Measurements from ENCODE around the gene NCOA4.
A peak's percentile ranks its signal among the peaks of the same experiment; 100 is the strongest.
"Not testable (repeated sequence)": the region's sequence is repeated elsewhere in the genome, so short reads cannot be mapped to it uniquely, and the experiment has no call there.

NCOA4 gene

DNA sequence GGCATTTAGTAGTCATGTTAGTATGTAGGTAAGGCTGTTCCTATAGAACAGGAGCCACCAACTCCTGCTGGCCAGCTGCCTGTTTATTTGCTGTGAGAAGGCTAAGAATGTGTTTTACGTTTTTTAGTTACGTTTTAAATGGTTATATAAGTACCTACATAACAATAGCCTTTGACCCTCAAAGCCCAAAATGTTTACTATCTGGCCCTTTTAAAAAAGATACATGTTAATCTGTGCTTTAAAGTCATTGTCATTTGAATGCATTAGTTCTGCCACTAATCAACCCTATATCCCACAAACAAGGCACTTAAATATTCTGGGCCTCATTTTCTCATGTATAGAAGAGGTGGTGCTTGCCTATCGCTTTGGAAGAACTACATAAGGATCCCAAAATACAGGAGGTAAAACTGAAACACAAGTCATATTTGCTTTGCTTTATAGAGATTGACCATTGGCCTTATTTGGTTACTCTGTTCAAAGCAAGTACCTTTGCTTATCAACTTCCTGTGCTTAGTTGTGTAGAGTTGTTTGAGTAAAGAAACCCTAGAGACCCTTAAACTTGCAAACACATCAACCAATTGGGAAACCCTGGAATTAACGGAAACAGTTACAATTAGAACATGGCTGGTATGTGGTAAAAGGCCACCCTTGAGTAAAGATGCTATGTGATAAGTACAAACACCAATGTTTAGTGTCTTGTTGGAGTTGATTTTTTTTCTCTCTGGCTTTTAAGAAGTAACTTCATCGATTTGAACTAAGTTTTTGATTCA lies 32.2 kb downstream of the NCOA4 start:
- no peaks in the 10 kb centered on the region for H3K4me1 ChIP-seq (ENCODE audit: control insufficient read depth in 5 of 5, insufficient read depth in 5 of 5, low read length in 5 of 5)
- H3K4me3 ChIP-seq (ENCODE audit: low read depth in 1 of 5, low read length in 5 of 5), result no peak overlapping the region
- no peaks in the 10 kb centered on the region for H3K27me3 ChIP-seq (ENCODE audit: control insufficient read depth in 5 of 5, insufficient read depth in 4 of 5, low read length in 5 of 5)
- H3K9ac ChIP-seq (ENCODE audit: low read length in 5 of 5), result no peak overlapping the region
- no peaks in the 10 kb centered on the region for H3K9me3 ChIP-seq (ENCODE audit: control insufficient read depth in 5 of 5, low read length in 5 of 5)
- H3K27ac ChIP-seq (ENCODE audit: low read depth, low read length), result peak overlapping the region; percentile 1
- peaks cover 12 to 47% (median 23%) of the 10 kb centered on the region in 5 donors for H3K36me3 ChIP-seq (ENCODE audit: control insufficient read depth in 5 of 5, insufficient read depth in 5 of 5, low read length in 5 of 5)

DNA sequence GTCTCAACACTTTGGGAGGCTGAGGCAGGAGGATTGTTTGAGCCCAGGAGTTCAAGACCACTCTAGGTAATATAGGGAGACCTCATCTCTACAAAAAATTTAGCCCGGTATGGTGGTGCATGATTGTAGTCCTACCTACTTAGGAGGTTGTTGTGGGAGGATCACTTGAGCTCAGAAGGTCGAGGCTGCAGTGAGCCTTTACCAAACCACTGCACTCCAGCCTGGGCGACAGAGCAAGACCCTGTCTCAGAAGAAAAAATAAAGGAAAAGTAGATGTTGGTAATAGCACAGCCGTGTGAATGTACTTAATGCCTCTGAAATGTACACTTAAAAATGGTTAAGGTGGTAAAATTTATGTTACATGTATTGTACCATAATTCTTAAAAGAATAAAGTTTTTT lies 32.9 kb downstream of the NCOA4 start:
- Histone ChIP-seq H3K27me3 (ENCODE audit: control insufficient read depth in 5 of 5, insufficient read depth in 4 of 5, low read length in 5 of 5) (no peaks in the 10 kb centered on the region), H3K9ac (ENCODE audit: low read length in 5 of 5) (no peak overlapping the region), H3K36me3 (ENCODE audit: control insufficient read depth in 5 of 5, insufficient read depth in 5 of 5, low read length in 5 of 5) (peaks cover 9 to 47% (median 20%) of the 10 kb centered on the region in 5 donors), H3K27ac (ENCODE audit: low read depth, low read length) (no peak overlapping the region), H3K9me3 (ENCODE audit: control insufficient read depth in 5 of 5, low read length in 5 of 5) (no peaks in the 10 kb centered on the region), H3K4me3 (ENCODE audit: low read depth in 1 of 5, low read length in 5 of 5) (no peak overlapping the region), H3K4me1 (ENCODE audit: control insufficient read depth in 5 of 5, insufficient read depth in 5 of 5, low read length in 5 of 5) (no peaks in the 10 kb centered on the region)

DNA sequence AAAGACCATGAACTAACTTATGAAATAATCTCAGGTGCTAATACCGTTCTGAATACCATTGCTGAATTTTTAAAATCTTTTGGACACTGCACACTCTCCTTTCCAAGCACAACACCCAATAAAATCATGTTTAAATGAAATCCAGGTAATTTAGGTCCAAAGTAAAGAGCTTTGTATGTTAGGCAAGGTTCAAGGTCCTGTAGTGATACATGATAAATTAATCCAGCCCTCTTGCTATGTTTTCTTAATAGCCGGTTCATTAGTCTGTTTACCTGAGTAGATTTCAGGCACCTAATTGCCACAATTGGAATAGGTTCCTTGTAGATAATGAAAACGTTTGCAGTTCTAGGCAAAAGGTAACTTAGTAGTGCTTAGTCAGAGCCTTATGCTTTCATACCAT lies 44.8 kb downstream of the NCOA4 start:
- not testable (repeated sequence) for H3K4me3 ChIP-seq (ENCODE audit: low read depth in 1 of 5, low read length in 5 of 5); H3K4me1 ChIP-seq (ENCODE audit: control insufficient read depth in 5 of 5, insufficient read depth in 5 of 5, low read length in 5 of 5); H3K27me3 ChIP-seq (ENCODE audit: control insufficient read depth in 5 of 5, insufficient read depth in 4 of 5, low read length in 5 of 5); H3K9me3 ChIP-seq (ENCODE audit: control insufficient read depth in 5 of 5, low read length in 5 of 5); H3K9ac ChIP-seq (ENCODE audit: low read length in 5 of 5); H3K27ac ChIP-seq (ENCODE audit: low read depth, low read length)
- H3K36me3 ChIP-seq (ENCODE audit: control insufficient read depth in 5 of 5, insufficient read depth in 5 of 5, low read length in 5 of 5), result peaks cover 6 to 15% (median 10%) of the 10 kb centered on the region in 5 donors

DNA sequence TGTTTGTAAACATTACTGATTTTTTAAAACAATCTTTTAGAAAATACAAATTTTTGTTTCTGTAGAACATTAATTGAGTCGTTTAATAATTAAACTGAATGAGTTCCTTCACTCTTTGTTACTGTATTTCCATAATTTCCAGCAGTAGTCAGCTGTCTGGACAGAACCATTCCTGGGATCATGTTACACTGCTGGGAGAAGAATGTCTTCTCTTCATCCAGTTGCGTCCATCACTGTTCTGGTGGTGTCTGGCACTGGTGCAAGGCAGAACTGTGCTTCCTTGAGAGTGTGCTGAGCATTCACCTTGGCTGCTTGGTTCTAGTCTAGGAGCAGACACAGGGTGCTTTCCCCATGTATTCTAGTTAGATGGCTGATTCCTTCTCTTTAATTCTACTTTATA lies 46.0 kb downstream of the NCOA4 start:
- not testable (repeated sequence) for H3K4me1 ChIP-seq (ENCODE audit: control insufficient read depth in 5 of 5, insufficient read depth in 5 of 5, low read length in 5 of 5); H3K4me3 ChIP-seq (ENCODE audit: low read depth in 1 of 5, low read length in 5 of 5); H3K27ac ChIP-seq (ENCODE audit: low read depth, low read length); H3K9ac ChIP-seq (ENCODE audit: low read length in 5 of 5); H3K27me3 ChIP-seq (ENCODE audit: control insufficient read depth in 5 of 5, insufficient read depth in 4 of 5, low read length in 5 of 5); H3K9me3 ChIP-seq (ENCODE audit: control insufficient read depth in 5 of 5, low read length in 5 of 5)
- H3K36me3 ChIP-seq (ENCODE audit: control insufficient read depth in 5 of 5, insufficient read depth in 5 of 5, low read length in 5 of 5), result peaks cover 6 to 15% (median 9%) of the 10 kb centered on the region in 5 donors

DNA sequence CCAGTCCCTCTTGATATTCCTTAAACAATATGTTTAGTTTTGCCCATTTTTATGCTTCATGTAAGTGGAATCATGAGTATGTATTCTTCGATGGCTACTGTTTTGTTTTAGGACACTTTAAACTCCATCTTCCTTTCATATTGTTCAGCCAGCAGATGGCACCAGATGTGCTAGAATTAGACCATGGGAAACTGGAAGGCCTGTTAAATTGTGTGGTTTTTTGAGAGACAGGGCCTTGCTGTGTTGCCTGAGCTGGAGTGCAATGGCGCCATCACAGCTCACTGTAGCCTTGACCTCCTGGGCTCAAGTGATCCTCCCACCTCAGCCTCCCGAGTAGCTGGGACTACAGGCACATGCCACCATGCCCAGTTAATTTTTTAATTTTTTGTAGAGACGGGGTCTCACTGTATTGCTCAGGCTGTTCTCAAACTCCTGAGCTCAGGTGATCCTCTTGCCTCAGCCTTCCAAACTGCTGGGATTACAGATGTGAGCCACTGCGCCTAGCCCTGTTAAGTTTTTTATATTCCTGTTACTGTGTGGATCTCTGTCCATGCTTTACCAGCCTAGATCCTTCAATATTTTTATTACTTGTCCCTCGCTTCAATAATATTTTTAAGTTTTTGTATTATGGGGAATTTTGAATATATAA lies 46.8 kb downstream of the NCOA4 start:
- H3K9me3 ChIP-seq (ENCODE audit: control insufficient read depth in 5 of 5, low read length in 5 of 5); H3K27ac ChIP-seq (ENCODE audit: low read depth, low read length); H3K4me3 ChIP-seq (ENCODE audit: low read depth in 1 of 5, low read length in 5 of 5); H3K4me1 ChIP-seq (ENCODE audit: control insufficient read depth in 5 of 5, insufficient read depth in 5 of 5, low read length in 5 of 5); H3K27me3 ChIP-seq (ENCODE audit: control insufficient read depth in 5 of 5, insufficient read depth in 4 of 5, low read length in 5 of 5); H3K9ac ChIP-seq (ENCODE audit: low read length in 5 of 5): not testable (repeated sequence)
- H3K36me3 ChIP-seq (ENCODE audit: control insufficient read depth in 5 of 5, insufficient read depth in 5 of 5, low read length in 5 of 5), result peaks cover 3 to 13% (median 6%) of the 10 kb centered on the region in 5 donors

DNA sequence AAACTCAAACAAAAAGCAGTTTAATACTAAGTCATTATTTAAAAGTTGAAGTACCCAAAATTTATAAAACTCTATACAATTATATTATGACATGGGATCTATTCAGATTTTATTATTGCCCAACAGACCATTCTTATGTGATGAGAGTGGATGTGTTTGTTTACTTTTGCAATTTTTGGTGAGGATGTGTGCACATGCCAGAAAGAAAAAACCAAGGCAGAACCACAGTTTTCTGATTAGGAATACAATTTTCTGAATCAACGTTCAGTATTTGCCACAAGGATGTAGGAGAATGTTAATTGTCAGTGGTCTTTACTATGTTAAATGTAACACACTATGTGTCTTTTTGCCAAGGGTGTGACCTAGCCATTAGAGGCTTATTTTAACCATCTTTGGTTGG lies 49.1 kb downstream of the NCOA4 start:
- H3K27me3 ChIP-seq (ENCODE audit: control insufficient read depth in 5 of 5, insufficient read depth in 4 of 5, low read length in 5 of 5); H3K9ac ChIP-seq (ENCODE audit: low read length in 5 of 5); H3K9me3 ChIP-seq (ENCODE audit: control insufficient read depth in 5 of 5, low read length in 5 of 5); H3K36me3 ChIP-seq (ENCODE audit: control insufficient read depth in 5 of 5, insufficient read depth in 5 of 5, low read length in 5 of 5); H3K4me1 ChIP-seq (ENCODE audit: control insufficient read depth in 5 of 5, insufficient read depth in 5 of 5, low read length in 5 of 5); H3K4me3 ChIP-seq (ENCODE audit: low read depth in 1 of 5, low read length in 5 of 5); H3K27ac ChIP-seq (ENCODE audit: low read depth, low read length): not testable (repeated sequence)

DNA sequence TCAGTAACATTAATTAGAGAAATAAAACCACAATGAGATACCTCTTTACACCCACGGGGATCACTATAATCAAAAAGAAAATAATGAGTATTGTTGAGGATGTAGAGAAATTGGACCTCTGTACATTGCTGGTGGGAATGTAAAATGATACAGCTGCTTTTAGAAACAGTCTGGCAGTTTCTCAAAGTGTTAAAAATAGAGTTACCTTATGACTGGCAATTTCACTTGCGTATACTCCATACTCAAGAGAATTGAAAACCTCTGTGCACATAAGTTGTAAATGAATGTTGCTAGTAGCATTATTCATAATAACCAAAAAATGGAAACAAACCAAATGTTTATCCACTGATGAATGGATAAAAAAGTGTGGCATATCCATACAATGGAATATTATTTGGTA lies 51.9 kb downstream of the NCOA4 start:
- not testable (repeated sequence) for H3K36me3 ChIP-seq (ENCODE audit: control insufficient read depth in 5 of 5, insufficient read depth in 5 of 5, low read length in 5 of 5); H3K27ac ChIP-seq (ENCODE audit: low read depth, low read length); H3K4me1 ChIP-seq (ENCODE audit: control insufficient read depth in 5 of 5, insufficient read depth in 5 of 5, low read length in 5 of 5); H3K27me3 ChIP-seq (ENCODE audit: control insufficient read depth in 5 of 5, insufficient read depth in 4 of 5, low read length in 5 of 5); H3K9me3 ChIP-seq (ENCODE audit: control insufficient read depth in 5 of 5, low read length in 5 of 5); H3K9ac ChIP-seq (ENCODE audit: low read length in 5 of 5); H3K4me3 ChIP-seq (ENCODE audit: low read depth in 1 of 5, low read length in 5 of 5)

DNA sequence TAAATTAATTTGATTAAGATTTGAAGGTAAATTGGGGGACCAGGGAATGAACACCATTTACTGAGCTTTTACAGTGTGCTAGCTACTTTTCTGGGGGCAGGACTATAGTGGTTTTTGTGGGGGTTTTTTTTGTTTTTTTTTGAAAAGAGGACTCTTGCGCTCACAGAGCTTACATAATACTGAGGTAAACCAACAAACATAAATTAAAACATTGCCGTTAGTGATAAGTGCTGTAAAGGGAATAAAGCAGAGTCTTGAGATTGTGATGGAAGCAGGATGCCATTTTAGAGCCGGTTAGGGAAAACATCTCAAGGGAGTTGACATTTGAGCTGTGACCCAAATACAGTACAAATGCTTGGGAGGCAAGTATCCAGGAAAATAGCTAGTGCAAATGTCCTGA lies 56.4 kb downstream of the NCOA4 start:
- not testable (repeated sequence) for H3K27ac ChIP-seq (ENCODE audit: low read depth, low read length); H3K27me3 ChIP-seq (ENCODE audit: control insufficient read depth in 5 of 5, insufficient read depth in 4 of 5, low read length in 5 of 5); H3K36me3 ChIP-seq (ENCODE audit: control insufficient read depth in 5 of 5, insufficient read depth in 5 of 5, low read length in 5 of 5); H3K9me3 ChIP-seq (ENCODE audit: control insufficient read depth in 5 of 5, low read length in 5 of 5); H3K4me3 ChIP-seq (ENCODE audit: low read depth in 1 of 5, low read length in 5 of 5)
- H3K9ac ChIP-seq (ENCODE audit: low read length in 5 of 5), result peak overlapping the region in 1 of 5 donors; percentile 39
- peaks cover 2 to 27% (median 18%) of the 10 kb centered on the region in 5 donors for H3K4me1 ChIP-seq (ENCODE audit: control insufficient read depth in 5 of 5, insufficient read depth in 5 of 5, low read length in 5 of 5)

DNA sequence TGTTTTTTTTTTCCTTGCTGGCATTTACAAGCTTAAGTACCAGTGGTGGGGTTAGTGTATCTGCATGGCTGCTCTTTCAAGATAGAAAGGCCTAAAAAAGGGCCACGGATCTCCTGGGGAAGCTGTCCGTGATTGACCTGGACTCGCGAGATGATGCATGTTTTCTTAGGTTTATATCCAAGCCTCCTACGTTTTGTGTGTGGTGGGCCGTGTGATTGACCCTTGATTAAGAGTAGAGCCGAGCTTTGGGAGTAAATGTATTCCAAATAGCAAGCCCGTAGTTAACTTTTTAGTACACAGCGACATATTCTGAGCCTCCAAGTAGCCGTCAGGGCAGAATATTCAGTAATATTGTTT lies 57.6 kb downstream of the NCOA4 start:
- Histone ChIP-seq H3K9ac (ENCODE audit: low read length in 5 of 5) (peak overlapping the region; percentile 73 to 92 (median 89)), H3K4me1 (ENCODE audit: control insufficient read depth in 5 of 5, insufficient read depth in 5 of 5, low read length in 5 of 5) (peaks cover 2 to 27% (median 18%) of the 10 kb centered on the region in 5 donors), H3K4me3 (ENCODE audit: low read depth in 1 of 5, low read length in 5 of 5) (peak overlapping the region; percentile 74 to 88 (median 80)), H3K27ac (ENCODE audit: low read depth, low read length) (peak overlapping the region; percentile 77)
- H3K27me3 ChIP-seq (ENCODE audit: control insufficient read depth in 5 of 5, insufficient read depth in 4 of 5, low read length in 5 of 5); H3K9me3 ChIP-seq (ENCODE audit: control insufficient read depth in 5 of 5, low read length in 5 of 5); H3K36me3 ChIP-seq (ENCODE audit: control insufficient read depth in 5 of 5, insufficient read depth in 5 of 5, low read length in 5 of 5): not testable (repeated sequence)

DNA sequence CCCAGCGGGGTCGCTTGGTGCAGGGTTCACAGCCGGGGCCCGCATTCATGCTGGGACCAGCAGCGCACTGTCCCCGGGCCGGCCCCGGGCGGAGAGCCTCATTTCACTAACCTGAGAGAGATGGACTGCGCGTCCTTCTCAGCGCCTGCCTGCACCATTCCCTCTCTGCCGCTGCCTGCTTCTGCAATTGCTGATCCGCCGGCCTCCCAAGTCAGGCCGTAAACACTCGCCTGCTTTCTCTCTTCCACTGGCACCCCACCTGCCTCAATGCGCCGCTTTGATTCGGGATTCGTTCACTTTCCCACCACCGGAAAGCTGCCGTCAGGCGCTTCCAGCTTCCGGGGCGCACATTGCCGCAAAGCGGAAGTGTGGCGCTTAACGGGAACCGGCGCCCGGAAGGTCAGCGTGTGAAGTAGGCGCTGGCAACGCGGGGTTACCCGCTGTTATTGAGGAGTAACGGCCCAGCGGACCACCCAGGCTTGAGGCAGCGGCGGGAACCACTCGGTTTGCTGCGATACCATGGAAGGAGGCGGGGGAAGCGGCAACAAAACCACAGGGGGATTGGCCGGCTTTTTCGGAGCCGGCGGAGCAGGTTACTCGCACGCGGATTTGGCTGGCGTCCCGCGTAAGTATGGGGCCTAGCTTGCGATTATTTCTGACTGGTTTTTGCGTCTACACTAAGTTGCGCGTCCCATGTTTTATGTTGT lies 58.2 kb downstream of the NCOA4 start, which contains the start of gene TIMM23:
Gene TIMM23, plus strand, starts transcription at position 384 of the 707 bp plus-strand sequence. Its CDS starts 136 bp downstream, at position 520.
- H3K9ac ChIP-seq (ENCODE audit: low read length in 5 of 5), result peak within 1 kb of the TSS; percentile 73 to 92 (median 89)
- H3K4me3 ChIP-seq (ENCODE audit: low read depth in 1 of 5, low read length in 5 of 5), result peak within 1 kb of the TSS; percentile 74 to 88 (median 80)
- not testable (repeated sequence) for H3K9me3 ChIP-seq (ENCODE audit: control insufficient read depth in 5 of 5, low read length in 5 of 5); H3K36me3 ChIP-seq (ENCODE audit: control insufficient read depth in 5 of 5, insufficient read depth in 5 of 5, low read length in 5 of 5); H3K27me3 ChIP-seq (ENCODE audit: control insufficient read depth in 5 of 5, insufficient read depth in 4 of 5, low read length in 5 of 5)
- H3K27ac ChIP-seq (ENCODE audit: low read depth, low read length), result peak within 1 kb of the TSS; percentile 77
- peaks cover 2 to 27% (median 18%) of the 10 kb centered on the region in 5 donors for H3K4me1 ChIP-seq (ENCODE audit: control insufficient read depth in 5 of 5, insufficient read depth in 5 of 5, low read length in 5 of 5)
